HCEC 1CT (cell line): ENCODE data around the gene HJURP.

Experiments used
- DNase-seq: peaks from one replicate; pipeline ENCODE4 v3.0.0-alpha.2; 2017

HJURP gene

DNA sequence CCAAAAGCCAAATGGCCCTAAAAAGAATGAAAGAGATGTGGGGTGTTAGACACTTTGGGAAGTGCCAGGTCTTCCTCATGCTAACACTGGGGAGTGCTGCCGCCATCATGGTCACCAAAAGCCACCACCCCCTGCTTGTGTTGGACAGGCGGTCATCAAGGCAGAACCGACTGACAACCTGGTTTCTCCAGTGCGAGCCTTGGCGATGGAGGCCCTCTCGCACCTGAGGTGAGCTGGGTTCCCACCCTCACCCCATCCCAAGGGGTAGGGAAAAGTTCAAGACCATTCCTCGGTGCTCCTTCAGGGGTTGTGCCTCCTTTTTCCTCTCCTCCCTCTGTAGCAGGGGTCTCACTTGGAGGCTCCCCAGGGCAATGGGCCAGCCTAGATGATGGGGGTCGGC is 42.6 kb downstream of the HJURP start:
- no peak for DNase-seq

GRCh38 chr2:233811087-233811486 is 43.2 kb downstream of the HJURP start:
- no peak for DNase-seq

DNA sequence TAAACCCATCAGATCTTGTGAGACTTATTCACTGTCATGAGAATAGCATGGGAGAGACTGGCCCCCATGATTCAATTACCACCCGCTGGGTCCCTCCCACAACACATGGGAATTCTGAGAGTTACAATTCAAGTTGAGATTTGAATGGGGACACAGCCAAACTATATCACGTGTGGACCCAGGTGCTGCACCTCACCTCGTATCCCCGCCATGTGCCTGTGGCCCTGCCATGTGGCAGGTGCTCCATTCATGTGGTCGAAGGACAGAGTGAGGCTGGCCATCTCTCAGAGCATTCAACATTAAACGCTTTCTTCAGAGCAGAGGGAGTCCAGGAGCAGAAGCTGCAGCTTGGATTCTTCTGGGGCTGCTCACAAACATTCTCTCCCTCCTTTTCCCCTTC is 44.0 kb downstream of the HJURP start:
- DNase-seq = no peak

DNA sequence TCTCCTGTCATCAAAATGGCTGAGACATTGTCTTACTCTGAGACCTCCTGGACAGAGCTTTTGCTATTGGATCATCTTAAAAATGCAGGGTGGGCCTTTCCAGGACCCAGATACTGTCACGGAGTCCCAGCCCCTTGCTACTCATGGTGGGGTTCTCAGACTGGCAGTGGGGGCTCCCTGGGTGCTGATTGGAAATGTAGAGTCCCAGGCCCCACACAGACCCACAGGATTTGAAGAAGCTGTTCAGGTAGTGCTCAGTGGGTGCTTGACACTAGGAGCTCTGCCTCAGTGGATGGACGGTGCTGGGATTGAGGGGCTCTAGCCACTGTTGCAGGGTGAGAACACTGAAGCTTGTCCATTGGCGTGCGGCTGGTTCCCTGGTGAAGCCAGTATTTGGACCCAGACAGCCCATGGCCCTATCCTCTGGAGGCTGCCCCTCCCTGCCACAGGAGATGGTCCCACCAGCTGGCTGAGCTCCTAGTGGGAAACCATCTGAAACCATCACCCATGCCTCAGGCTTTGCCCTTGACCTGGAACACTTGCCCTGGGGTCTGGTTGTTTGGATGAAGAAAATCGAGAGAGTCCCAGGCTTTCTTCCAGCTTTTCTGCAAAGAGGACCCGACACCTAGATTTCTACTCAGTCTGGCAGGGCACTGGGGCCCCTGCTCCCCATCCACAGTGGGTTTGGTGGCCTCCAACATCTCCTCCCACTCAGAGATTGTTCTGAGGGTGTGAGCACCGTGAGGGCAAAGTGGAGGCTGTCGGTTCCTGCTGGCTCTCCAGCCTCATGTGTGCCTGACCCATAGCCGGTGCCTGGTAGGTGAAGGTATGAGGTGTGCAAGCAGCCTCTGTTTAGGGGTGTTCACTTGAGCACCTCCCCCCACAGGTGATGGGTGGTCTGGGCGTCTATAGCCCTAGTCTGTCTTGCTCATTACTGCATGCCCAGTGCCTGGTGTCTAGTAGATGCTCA is 46.1 kb downstream of the HJURP start:
- DNase-seq = no peak

GRCh38 chr2:233807215-233807865 is 47.0 kb downstream of the HJURP start:
- DNase-seq = no peak

DNA sequence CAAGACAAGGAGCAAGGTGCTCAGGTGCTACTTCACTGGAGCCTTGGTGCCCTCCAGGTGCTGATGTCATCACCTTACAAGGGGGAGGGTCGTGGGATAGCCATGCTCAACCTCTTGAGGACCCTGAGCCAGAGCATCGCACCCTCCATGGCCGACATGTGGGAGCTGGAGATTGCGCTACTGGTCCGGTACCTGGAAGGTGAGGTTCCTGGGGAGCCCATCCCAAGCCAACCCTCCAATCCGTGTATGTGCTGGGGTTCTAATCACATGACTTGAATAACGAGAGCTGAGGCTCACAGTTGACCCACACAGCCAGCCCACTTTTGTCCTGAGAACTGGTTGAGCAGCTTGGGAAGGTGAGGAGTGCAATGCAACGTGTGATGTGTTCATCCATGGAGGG is 50.3 kb downstream of the HJURP start:
- no peak for DNase-seq

DNA sequence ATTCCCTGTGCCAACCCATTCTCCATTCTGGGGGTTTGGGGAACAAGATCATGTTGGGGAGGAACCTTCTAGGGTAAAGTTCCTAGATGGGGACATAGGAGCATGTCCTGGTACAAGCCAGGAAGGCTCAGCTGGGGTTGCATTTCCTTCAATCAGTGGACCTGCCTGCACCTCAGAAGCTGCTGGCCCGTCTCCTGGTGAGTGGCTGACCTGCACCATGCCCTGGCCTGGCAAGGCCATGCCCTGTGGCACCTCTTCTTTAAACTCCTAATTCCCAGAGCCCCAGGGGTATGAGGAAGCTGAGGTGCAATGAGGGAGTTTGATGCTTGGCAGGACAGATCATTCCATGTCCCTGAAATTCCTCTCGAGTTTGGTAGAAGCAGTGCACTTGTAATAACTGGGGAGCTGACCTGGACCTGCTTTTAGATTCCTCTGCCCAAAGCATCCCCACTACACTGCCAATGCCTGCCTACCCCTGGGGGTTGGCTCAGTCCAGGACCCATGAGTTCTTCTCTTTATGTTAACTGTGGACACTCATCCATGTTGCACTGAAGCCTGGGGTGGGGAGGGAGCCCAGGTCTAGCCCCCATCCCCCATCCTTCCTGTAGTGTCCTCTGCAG is 50.9 kb downstream of the HJURP start:
- no peak for DNase-seq

DNA sequence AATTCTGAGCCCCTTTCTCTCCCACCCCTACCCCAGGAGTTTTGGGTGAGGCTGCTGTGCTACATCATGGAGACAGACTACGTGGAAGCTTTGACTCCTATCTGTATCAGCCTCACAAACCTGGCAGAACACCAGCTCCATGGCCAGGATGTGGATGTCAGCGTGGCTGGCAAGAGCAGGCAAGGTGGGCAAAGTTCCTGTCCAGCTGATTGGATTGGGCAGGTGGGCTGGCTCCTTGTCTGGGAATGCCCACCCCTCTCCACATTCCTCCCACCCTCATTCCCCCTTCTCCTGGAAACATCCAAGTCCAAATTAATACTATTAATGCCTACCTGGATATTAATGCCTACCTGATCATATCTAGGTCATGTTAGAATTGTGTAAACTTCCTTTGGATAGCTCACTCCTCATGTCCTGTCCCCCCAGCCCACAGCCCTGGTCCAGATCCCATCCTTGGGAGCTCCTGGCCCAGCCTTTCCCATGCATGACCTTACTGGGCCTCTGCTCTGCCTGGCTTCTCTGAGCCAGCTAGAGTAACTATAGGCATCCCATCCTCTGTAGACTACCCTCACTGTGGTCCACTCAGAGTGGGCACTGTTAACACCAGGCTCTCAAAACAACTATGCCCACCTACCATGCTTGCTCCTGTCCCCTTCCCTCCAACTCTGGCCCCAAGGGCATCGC is 52.1 kb downstream of the HJURP start:
- DNase-seq = no peak

DNA sequence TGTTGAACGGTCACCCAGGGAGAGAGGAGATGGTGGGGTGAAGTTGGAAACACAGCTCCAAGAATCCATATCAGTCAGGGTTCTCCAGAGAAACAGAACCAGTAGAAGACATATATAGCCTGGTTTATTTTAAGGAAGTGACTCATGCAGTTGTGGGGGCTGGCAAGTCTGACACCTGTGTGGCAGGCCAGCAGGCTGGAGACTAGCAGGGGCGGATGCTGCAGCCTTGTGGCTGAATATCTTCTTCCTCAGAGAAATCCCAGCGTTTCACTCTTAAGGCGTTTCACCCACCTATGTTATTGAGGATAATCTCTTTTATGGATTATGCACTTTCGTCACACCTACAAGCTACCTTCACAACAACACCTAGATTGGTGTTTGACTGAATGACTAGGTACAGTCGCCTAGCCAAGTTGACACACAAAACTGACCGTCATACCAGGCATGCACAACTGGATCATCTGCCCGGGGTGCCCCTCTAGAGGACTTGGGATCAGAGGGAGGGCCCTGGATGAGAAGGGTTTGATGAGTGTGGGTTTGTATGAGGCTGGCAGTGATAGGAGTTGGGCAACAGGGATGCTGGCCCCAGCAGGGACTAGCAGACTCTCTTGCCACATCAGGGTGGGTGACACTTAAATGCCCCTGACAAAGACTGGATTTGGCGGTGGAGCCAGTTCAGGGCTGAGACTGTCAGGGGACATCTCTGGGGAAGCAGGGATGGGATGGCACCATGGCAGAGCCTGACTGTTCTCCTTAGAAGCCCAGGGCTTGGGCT is 52.8 kb downstream of the HJURP start:
- peak; percentile 9 for DNase-seq

DNA sequence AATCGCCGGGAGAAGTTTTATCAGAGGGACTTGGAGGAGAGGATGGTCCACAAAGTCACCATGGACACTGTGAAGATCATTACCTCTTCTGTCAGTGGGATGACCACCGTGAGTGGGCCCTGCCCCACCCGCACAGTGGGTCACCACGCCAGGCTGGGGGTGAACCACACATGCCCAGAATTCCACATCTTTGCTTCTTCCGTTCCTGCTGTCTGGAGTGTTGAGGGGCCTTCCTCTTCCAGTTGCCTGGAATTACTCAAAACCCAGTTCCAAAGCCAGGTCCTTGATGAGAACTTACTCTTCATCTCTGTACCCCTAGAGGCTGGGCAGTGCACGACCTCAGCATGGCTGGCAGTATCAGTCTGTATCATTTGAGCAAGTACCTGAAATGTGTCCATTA is 54.1 kb downstream of the HJURP start:
- DNase-seq = no peak

- DNase-seq = no peak
Observed at GRCh38 chr2:233799716-233800115, 54.6 kb downstream of the HJURP start.

GRCh38 chr2:233799087-233799665 is 55.2 kb downstream of the HJURP start:
- no peak for DNase-seq

DNA sequence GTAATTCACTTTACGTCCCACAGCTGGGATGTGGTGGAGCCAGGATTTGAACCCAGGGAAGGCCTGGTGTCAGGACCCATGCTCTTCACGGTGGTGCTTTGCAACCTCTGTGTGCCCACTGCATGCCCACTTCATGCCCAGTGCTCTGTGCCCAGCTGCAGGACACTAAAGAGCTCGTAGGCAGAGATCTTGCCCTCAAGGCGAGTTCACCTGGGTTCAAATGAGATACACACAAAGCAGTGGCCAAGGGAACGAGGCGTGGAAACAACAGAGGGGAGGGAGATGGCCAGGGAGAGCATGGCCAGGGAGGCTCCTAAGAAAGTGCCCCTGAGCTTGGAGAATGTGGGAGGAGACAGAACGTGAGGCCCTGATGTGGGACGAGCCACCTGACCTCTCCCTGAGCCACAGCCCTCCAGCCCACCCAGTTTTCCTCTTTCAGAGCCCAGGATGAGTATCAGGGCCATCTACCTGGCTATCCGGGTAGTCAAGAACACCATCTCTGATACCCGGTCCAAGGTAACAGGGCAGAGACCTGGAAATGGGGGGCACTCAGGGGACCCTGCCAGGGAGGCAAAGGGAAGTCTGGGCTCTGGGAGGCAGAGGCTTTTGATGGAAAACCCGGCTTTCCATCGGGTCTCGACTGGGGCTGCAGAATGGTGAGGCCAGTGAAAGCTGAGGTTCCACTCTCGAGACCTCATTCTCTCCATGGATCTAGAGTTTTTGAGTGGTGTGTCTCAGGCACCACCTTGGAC is 55.8 kb downstream of the HJURP start:
- no peak for DNase-seq

DNA sequence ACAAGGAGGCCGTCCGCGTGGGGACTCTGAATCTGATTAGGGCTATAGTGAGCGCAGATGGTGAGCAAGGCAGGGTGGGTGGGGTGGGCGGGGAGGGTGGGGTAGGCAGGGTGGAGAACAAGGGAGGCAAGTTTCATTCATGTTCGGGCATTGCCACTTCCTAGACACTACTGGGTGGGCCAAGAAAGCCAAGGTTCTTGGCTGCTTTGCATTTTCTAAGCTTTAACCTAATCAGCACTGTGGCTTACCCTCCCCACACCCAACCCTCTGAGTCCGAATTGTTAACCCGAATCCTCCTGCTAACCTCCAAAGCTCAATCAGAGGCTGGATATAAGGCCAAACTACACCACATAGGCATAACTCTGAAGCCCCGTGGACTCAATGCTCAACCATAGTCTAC is 58.1 kb downstream of the HJURP start:
- DNase-seq = no peak

GRCh38 chr2:233795735-233796171 is 58.6 kb downstream of the HJURP start:
- no peak for DNase-seq

- no peak for DNase-seq
Observed at GRCh38 chr2:233794128-233794658, 60.1 kb downstream of the HJURP start.

GRCh38 chr2:233793465-233794127 is 60.7 kb downstream of the HJURP start:
- no peak for DNase-seq

DNA sequence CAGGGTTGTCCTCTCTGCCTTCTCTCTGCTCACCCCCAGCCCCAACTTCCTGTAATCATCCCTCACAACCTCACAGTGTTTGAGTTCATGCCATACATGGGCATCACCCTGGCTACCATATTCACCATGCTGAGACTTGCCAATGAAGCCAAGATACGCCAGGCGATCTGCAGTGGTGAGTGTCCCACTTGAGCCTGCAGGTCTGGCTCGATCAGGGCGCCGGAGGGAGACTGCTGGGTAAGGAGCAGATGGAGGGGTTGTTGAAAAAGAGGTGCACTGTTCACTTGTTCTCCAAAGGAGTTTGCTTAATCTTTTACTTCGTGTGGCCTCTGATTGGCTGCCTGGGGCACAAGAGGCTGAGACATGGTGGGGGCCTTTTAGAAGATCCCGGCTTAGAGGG is 61.6 kb downstream of the HJURP start:
- no peak for DNase-seq

- no peak for DNase-seq
Observed at GRCh38 chr2:233791883-233792329, 62.4 kb downstream of the HJURP start.
